Measurements from ENCODE around the gene HSPA8.
A peak's percentile ranks its signal among the peaks of the same experiment; 100 is the strongest.

Gene HSPA8

DNA sequence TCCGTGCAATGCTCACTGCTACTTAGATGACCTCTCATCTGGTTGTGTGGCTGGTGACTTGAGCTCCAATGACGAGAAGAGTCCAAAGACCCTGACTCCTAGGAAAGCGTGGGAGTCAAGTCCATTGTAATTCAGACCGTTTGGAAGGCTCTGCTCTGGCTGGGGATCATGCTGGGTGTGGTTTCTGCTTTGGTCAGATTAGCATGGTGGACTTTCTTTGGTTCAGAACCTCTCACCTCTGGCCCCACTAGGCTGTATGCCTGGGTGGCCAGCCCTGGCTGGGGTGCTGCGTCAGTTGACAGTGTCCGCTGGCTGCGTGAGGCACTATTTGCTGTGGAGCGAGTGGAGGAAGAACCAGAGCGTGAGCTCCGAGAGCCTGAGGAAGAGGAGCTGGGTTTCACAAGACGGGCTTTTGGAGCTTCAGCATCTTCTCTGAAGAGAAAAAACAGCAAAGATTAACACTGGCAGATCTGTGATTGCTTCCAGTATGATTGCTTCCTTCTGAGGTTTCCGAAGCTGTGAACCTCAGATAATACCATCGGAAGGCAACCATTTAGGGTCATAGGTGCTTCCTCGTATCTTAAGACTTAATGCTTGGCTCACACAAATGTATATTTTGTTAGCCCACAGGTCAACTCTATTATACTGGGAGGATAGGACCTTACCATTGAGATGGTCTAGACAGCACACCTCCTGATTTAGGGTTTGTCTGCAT, 11.6 kb upstream of the HSPA8 start:
- Histone ChIP-seq H3K4me1 (peaks cover 29% of the 10 kb centered on the region), H3K27ac (no peak overlapping the region), H4K20me1 (no peaks in the 10 kb centered on the region), H3K9ac (no peak overlapping the region), H3K9me3 (no peaks in the 10 kb centered on the region), H3K4me3 (no peak overlapping the region), H3K4me2 (no peak overlapping the region), H3K36me3 (no peaks in the 10 kb centered on the region), H3K27me3 (no peaks in the 10 kb centered on the region)
- no peak for TF ChIP-seq Cebpa-rat (IDR thresholded peaks at IDR 0.05)

DNA sequence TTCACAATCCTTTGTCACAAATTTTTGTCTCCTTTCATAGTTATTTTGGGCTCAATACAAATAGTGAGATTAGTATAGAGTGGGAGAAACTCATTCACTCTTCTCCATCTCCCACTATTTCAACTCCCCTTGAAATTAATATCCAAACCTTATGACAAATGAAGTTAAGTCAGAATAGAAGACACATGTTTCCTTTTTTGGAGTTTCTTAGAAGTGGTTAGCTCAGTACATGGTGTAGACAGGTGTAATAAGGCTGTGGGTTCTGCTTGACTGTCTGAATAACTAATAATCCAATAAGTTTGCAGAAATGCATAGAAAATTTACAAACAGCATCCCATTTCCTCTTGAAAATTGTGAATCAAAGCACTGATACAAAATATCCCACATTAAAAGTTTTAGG, 10.8 kb upstream of the HSPA8 start:
- no peak overlapping the region for H3K9ac ChIP-seq
- H3K27me3 ChIP-seq, result no peaks in the 10 kb centered on the region
- H3K27ac ChIP-seq, result no peak overlapping the region
- no peak for TF ChIP-seq Cebpa-rat (IDR thresholded peaks at IDR 0.05)
- no peaks in the 10 kb centered on the region for H4K20me1 ChIP-seq
- no peaks in the 10 kb centered on the region for H3K9me3 ChIP-seq
- peaks cover 36% of the 10 kb centered on the region for H3K4me1 ChIP-seq
- no peaks in the 10 kb centered on the region for H3K36me3 ChIP-seq
- H3K4me2 ChIP-seq, result no peak overlapping the region
- no peak overlapping the region for H3K4me3 ChIP-seq

DNA sequence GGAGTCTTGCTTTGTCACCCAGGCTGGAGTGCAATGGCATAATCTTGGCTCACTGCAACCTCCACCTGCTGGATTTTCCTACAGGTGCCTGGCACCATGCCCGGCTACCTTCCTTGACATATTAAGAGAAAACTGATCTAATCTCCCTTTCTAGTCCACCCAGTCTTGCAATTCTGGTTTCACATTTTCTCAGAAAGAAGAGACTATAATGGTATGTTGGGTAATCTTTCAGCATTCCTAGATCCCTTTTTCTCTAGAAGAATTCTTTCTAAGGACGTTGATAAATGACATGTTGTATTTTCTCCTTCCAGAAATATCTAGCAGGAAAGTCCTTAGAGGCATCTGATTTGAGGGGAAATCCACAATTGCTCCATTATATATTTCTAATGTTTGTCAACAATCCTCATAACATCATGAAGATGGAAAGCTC, 10.4 kb upstream of the HSPA8 start:
- no peak overlapping the region for H3K4me2 ChIP-seq
- H3K4me3 ChIP-seq, result no peak overlapping the region
- H3K27me3 ChIP-seq, result no peaks in the 10 kb centered on the region
- peaks cover 38% of the 10 kb centered on the region for H3K4me1 ChIP-seq
- no peaks in the 10 kb centered on the region for H3K36me3 ChIP-seq
- no peak overlapping the region for H3K27ac ChIP-seq
- no peak overlapping the region for H3K9ac ChIP-seq
- no peak for TF ChIP-seq Cebpa-rat (IDR thresholded peaks at IDR 0.05)
- no peaks in the 10 kb centered on the region for H4K20me1 ChIP-seq
- no peaks in the 10 kb centered on the region for H3K9me3 ChIP-seq

- Histone ChIP-seq H3K4me2 (peak overlapping the region; percentile 87), H3K4me1 (peaks cover 49% of the 10 kb centered on the region), H3K27ac (peak overlapping the region; percentile 67), H3K27me3 (no peaks in the 10 kb centered on the region), H3K9me3 (no peaks in the 10 kb centered on the region), H3K4me3 (peak overlapping the region; percentile 61), H4K20me1 (no peaks in the 10 kb centered on the region), H3K36me3 (no peaks in the 10 kb centered on the region), H3K9ac (peak overlapping the region; percentile 66)
- TF ChIP-seq Cebpa-rat (IDR thresholded peaks at IDR 0.05), result no peak
These were observed 8.2 kb upstream of the HSPA8 start for GRCh38 chr11:123069908-123070821.

DNA sequence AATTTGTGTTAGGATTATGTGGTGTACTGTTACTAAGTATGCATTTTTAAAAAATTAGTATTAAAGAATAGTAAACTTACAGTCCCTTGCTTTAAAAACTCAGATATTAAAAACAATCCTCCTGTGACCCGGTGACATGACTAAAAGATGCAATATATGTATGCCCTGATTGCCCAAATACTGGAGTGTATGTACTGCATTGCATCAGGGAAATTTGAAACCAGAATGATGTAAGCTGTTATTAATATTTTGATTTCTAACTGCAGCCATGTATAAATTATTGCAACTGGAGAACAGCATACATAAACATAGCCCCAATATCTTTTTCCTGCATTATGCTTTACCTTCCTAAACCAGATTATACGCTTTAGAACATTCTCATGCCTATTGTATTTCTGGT, 3.7 kb upstream of the HSPA8 start:
- Histone ChIP-seq H3K27me3 (no peaks in the 10 kb centered on the region), H3K9ac (no peak overlapping the region), H3K36me3 (peaks cover 8% of the 10 kb centered on the region), H3K4me2 (peak overlapping the region; percentile 91), H4K20me1 (peaks cover 12% of the 10 kb centered on the region), H3K4me3 (no peak overlapping the region), H3K27ac (no peak overlapping the region), H3K9me3 (no peaks in the 10 kb centered on the region), H3K4me1 (peaks cover 58% of the 10 kb centered on the region)
- TF ChIP-seq Cebpa-rat (IDR thresholded peaks at IDR 0.05), result no peak

- peaks cover 28% of the 10 kb centered on the region for H4K20me1 ChIP-seq
- H3K4me2 ChIP-seq, result peak overlapping the region; percentile 91
- no peaks in the 10 kb centered on the region for H3K9me3 ChIP-seq
- H3K4me3 ChIP-seq, result peak overlapping the region; percentile 91
- H3K9ac ChIP-seq, result peak overlapping the region; percentile 99
- TF ChIP-seq Cebpa-rat (IDR thresholded peaks at IDR 0.05), result no peak
- peak overlapping the region; percentile 100 for H3K27ac ChIP-seq
- H3K27me3 ChIP-seq, result no peaks in the 10 kb centered on the region
- peaks cover 23% of the 10 kb centered on the region for H3K36me3 ChIP-seq
- H3K4me1 ChIP-seq, result peaks cover 56% of the 10 kb centered on the region
These were observed 2.1 kb upstream of the HSPA8 start for GRCh38 chr11:123063826-123064657.

GRCh38 chr11:123062892-123063825, 1.2 kb upstream of the HSPA8 start:
- H4K20me1 ChIP-seq, result peaks cover 37% of the 10 kb centered on the region
- no peaks in the 10 kb centered on the region for H3K27me3 ChIP-seq
- TF ChIP-seq Cebpa-rat (IDR thresholded peaks at IDR 0.05), result peak; percentile 91

GRCh38 chr11:123062158-123062891, 389 bp upstream of the HSPA8 start:
- Histone ChIP-seq H3K9me3 (no peaks in the 10 kb centered on the region), H3K9ac (peak overlapping the region; percentile 99), H3K27ac (peak overlapping the region; percentile 100), H3K27me3 (no peaks in the 10 kb centered on the region), H3K4me1 (peaks cover 59% of the 10 kb centered on the region), H3K36me3 (peaks cover 41% of the 10 kb centered on the region), H4K20me1 (peaks cover 45% of the 10 kb centered on the region), H3K4me3 (peak overlapping the region; percentile 91), H3K4me2 (peak overlapping the region; percentile 91)
- no peak for TF ChIP-seq Cebpa-rat (IDR thresholded peaks at IDR 0.05)

More at GRCh38 chr11:123062892-123063825, 1.2 kb upstream of the HSPA8 start:
- Histone ChIP-seq H3K4me3 (peak overlapping the region; percentile 91), H3K9ac (peak overlapping the region; percentile 99), H3K36me3 (peaks cover 32% of the 10 kb centered on the region), H3K9me3 (no peaks in the 10 kb centered on the region), H3K27ac (peak overlapping the region; percentile 100), H3K4me1 (peaks cover 56% of the 10 kb centered on the region), H3K4me2 (peak overlapping the region; percentile 91)

Data from BLaER1 (cell line).